GM12878 (cell line): ENCODE results near the gene DNAJB8. TPM values are rescaled to one million over a fixed set of nuclear protein-coding genes. Genes with fewer than 3 reads are reported as not detected.

Experiments
- ATAC-seq: fragments of 200-7000 bp; cut with Tn5 transposase; 3 replicates; pipeline ENCODE4 v1.9.1; 2020; ENCODE audit warnings: mild to moderate bottlenecking, moderate library complexity
- BruUV-seq: library from RNA; stranded (reverse); fragments of 400-500 nt; replicated peaks from 2 replicates; lab custom pipeline; 2021; lab: Mats Ljungman, UMichigan
- CTCF ChIA-PET: fragments of 300-600 bp; sonication (Branson Sonifier 250); formaldehyde crosslinking; extraction: SDS; loops from one replicate; lab custom pipeline; 2021; ENCODE audit warnings: inconsistent platforms; lab: Yijun Ruan, JAX
- POLR2A ChIA-PET: fragments of 350-600 bp; formaldehyde crosslinking; extraction: SDS; loops from one replicate; lab custom pipeline; 2021; ENCODE audit warnings: inconsistent platforms; lab: Charles Lee
- RAD21 ChIA-PET: fragments of 300-600 bp; sonication (Branson Sonifier 250); formaldehyde crosslinking; loops from one replicate; lab custom pipeline; 2023; ENCODE audit warnings: antibody characterized with exemption; ENCODE audit not compliant: unreplicated experiment; lab: Charles Lee
- SMC1A ChIA-PET: fragments of 300-600 bp; sonication (Branson Sonifier 250); formaldehyde crosslinking; loops from one replicate; lab custom pipeline; 2023; ENCODE audit not compliant: unreplicated experiment, uncharacterized antibody; lab: Charles Lee
- DNase-seq: peaks from one replicate; pipeline ENCODE4 v3.0.0-alpha.2; 2011; ENCODE audit warnings: low read depth, low spot score
- FAIRE-seq: peaks from 3 replicates; lab custom pipeline; 2011; peaks lifted over from hg19 to GRCh38; lab: Jason Lieb, UNC
- H2AFZ ChIP-seq: 2 replicates; pipeline ENCODE4 v1.6.0; 2011; ENCODE audit warnings: low read depth, low read length, control low read depth; ENCODE audit not compliant: control insufficient read depth
- H3K27ac ChIP-seq: 2 replicates; pipeline ENCODE4 v1.5.1; 2011; ENCODE audit warnings: control low read depth; ENCODE audit not compliant: control insufficient read depth, insufficient read depth
- H3K27me3 ChIP-seq, 2 experiments: replicated peaks in 1 of 2; 2 replicates each; pipeline versions ENCODE4 v1.6.0 to v1.6.1; 2011; ENCODE audit warnings: low read length in 1 of 2; ENCODE audit not compliant: control insufficient read depth in 2 of 2, insufficient read depth in 2 of 2
- H3K36me3 ChIP-seq, 2 experiments: 2 replicates each; pipeline ENCODE4 v1.5.1; 2011; ENCODE audit warnings: low read length in 1 of 2; ENCODE audit not compliant: control insufficient read depth in 2 of 2, insufficient read depth in 2 of 2
- H3K4me1 ChIP-seq: 2 replicates; pipeline ENCODE4 v1.6.1; 2011; ENCODE audit warnings: mild to moderate bottlenecking, low read length, moderate library complexity, mixed read lengths; ENCODE audit not compliant: control insufficient read depth, insufficient read depth
- H3K4me2 ChIP-seq: 2 replicates; pipeline ENCODE4 v1.6.0; 2011; ENCODE audit warnings: control low read depth; ENCODE audit not compliant: control insufficient read depth, insufficient read depth
- H3K4me3 ChIP-seq: fragments of 200-600 bp; sonication (generic); 2 replicates; pipeline ENCODE4 v1.5.1; 2016
- H3K79me2 ChIP-seq: 2 replicates; pipeline ENCODE4 v1.6.0; 2011; ENCODE audit warnings: low read length; ENCODE audit not compliant: control insufficient read depth, insufficient read depth
- H3K9ac ChIP-seq: 2 replicates; pipeline ENCODE4 v1.8.0; 2011; ENCODE audit warnings: low read length, control low read depth, mixed read lengths; ENCODE audit not compliant: control insufficient read depth, insufficient read depth
- H3K9me3 ChIP-seq: replicated peaks from 3 replicates; pipeline ENCODE4 v1.5.1; 2011; ENCODE audit warnings: mild to moderate bottlenecking, low read length; ENCODE audit not compliant: control insufficient read depth, insufficient read depth
- H4K20me1 ChIP-seq: 2 replicates; pipeline ENCODE4 v1.6.0; 2011; ENCODE audit not compliant: control insufficient read depth, insufficient read depth
- MXI1 ChIP-seq: fragments of 150-350 bp; IDR thresholded peaks from 2 replicates; pipeline ENCODE4 v1.6.1; 2011; ENCODE audit warnings: low read depth, mild to moderate bottlenecking, inconsistent platforms, low read length, improper control_type of control experiment
- WGBS: methylation state at CpG from one replicate; pipeline ENCODE4 v1.1.6; 2016; ENCODE audit warnings: low lambda C conversion rate; ENCODE audit not compliant: insufficient replicate concordance, insufficient coverage; ENCODE audit errors: missing lambda C conversion rate; 5-methylcytosine and 5-hydroxymethylcytosine counted together
- in situ Hi-C: fragments of 300-500 bp; cut with MboI; formaldehyde crosslinking; loops from 9 replicates; pipeline ENCODE4 v1.14.3; 2018; ENCODE audit warnings: mixed read lengths
- intact Hi-C: fragments of 100-400 bp; cut with micrococcal nuclease; formaldehyde crosslinking; loops from one replicate; pipeline ENCODE4 v1.14.2; 2022; ENCODE audit not compliant: unreplicated experiment
- polyA plus RNA-seq, 11 experiments: library from polyadenylated mRNA; depleted of rRNA in 4 of 11; unstranded in 6 of 11; stranded (reverse) in 5 of 11; fragments of >200 nt; fragmentation: Nextera tagmentation in 4 of 11; fragmentation: Illumina TruSeq in 1 of 11; extraction: Ambion mirVana in 4 of 11; extraction: Trizol in 1 of 11; gene quantifications; 1 replicate in 1 of 11; 2 replicates in 10 of 11; pipeline versions ENCODE4 v1.2.1 to v1.2.3, GENCODE V29; 2011 to 2016; ENCODE audit warnings: inconsistent platforms in 2 of 11, missing spikeins in 2 of 11, low read depth in 1 of 11
- total RNA-seq, 4 experiments: library from RNA; depleted of rRNA in 3 of 4; stranded (reverse); fragments of >200 nt in 3 of 4; fragmentation: Illumina TruSeq in 1 of 4; extraction: Trizol in 1 of 4; gene quantifications; 2 replicates each; pipeline versions ENCODE4 v1.2.1 to v1.2.3, GENCODE V29; 2013 to 2021
- TF ChIP-seq, protein P1 (sequence below): fragments of 450-650 bp; IDR thresholded peaks from 2 replicates; pipeline ENCODE4 v1.6.1; 2016; ENCODE audit warnings: mild to moderate bottlenecking
- TF ChIP-seq, protein P2 (sequence below): fragments of 450-650 bp; conservative IDR thresholded peaks from 2 replicates; pipeline ENCODE4 v1.6.1; 2017; ENCODE audit warnings: mild to moderate bottlenecking, moderate library complexity

DNAJB8 gene
- total and polyA plus RNA-seq, 10 of the 15 experiments (the other 5 are each of a cell fraction or from before 2014, with no cell fraction given) = not detected

DNA sequence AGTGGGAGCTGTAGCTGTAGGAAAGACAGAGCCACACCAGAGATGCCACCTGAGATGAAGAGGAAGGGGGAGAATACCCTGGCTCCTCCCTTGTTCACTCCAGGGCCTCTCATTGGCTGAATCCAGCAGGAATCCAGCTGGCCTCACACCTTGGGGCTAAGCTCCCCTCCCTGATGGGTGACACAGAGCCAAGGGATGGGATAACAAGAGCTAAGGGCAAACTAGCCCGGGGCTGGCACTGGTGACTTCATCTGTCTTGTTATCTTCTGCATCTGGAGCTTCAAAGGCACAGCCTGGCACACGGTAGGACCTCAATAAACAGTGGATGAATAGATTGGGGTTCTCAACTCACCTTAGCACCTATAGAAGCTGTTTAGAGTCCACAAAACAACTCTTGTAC is 40.1 kb upstream of the DNAJB8 start:
- Histone ChIP-seq H3K27ac (no peak overlapping the region), H3K9ac (no peak overlapping the region), H3K4me3 (no peak overlapping the region), H3K4me2 (no peak overlapping the region), H3K9me3 (peaks cover 1% of the 10 kb centered on the region; the same call in 1 of the 3 replicates), H3K27me3 (no peaks in the 10 kb centered on the region; a peak in 1 of 4 replicates), H3K79me2 (no peaks in the 10 kb centered on the region), H3K4me1 (no peaks in the 10 kb centered on the region), H3K36me3 (no peaks in the 10 kb centered on the region), H4K20me1 (no peaks in the 10 kb centered on the region), H2AFZ (no peak overlapping the region)
- ATAC-seq (no peak), DNase-seq (no peak), FAIRE-seq (no peak)
- CTCF ChIA-PET = interaction anchor here (1.1 to 1.9 kb wide), 3 partner anchors 10 to 164 kb away, joined by 3 to 7 read pairs (median 3); no protein-coding TSS in a partner anchor
- SMC1A ChIA-PET = interaction anchor here (0.6 kb wide), 1 partner anchor 228 kb away, joined by 3 read pairs; no protein-coding TSS in a partner anchor
- intact Hi-C loops = no loop called here
- no TSS peak for BruUV-seq
- TF ChIP-seq, protein P1, sequence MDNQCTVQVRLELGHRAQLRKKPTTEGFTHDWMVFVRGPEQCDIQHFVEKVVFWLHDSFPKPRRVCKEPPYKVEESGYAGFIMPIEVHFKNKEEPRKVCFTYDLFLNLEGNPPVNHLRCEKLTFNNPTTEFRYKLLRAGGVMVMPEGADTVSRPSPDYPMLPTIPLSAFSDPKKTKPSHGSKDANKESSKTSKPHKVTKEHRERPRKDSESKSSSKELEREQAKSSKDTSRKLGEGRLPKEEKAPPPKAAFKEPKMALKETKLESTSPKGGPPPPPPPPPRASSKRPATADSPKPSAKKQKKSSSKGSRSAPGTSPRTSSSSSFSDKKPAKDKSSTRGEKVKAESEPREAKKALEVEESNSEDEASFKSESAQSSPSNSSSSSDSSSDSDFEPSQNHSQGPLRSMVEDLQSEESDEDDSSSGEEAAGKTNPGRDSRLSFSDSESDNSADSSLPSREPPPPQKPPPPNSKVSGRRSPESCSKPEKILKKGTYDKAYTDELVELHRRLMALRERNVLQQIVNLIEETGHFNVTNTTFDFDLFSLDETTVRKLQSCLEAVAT = no peak
- no peak for TF ChIP-seq MXI1
- TF ChIP-seq, protein P2, sequence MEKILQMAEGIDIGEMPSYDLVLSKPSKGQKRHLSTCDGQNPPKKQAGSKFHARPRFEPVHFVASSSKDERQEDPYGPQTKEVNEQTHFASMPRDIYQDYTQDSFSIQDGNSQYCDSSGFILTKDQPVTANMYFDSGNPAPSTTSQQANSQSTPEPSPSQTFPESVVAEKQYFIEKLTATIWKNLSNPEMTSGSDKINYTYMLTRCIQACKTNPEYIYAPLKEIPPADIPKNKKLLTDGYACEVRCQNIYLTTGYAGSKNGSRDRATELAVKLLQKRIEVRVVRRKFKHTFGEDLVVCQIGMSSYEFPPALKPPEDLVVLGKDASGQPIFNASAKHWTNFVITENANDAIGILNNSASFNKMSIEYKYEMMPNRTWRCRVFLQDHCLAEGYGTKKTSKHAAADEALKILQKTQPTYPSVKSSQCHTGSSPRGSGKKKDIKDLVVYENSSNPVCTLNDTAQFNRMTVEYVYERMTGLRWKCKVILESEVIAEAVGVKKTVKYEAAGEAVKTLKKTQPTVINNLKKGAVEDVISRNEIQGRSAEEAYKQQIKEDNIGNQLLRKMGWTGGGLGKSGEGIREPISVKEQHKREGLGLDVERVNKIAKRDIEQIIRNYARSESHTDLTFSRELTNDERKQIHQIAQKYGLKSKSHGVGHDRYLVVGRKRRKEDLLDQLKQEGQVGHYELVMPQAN = no peak
- in situ Hi-C loops = no loop called here
- RAD21 ChIA-PET = no interaction called here
- 17% methylated on average over 2 of the region's 2 CpGs for WGBS
- POLR2A ChIA-PET = no interaction called here
